ENCODE data around the gene GMDS. TPM values are rescaled to one million over a fixed set of nuclear protein-coding genes. Genes with fewer than 3 reads are reported as not detected.
A peak's percentile ranks its signal among the peaks of the same experiment; 100 is the strongest.

GMDS gene
- polyA plus RNA-seq, 1 donor (not counting 4 experiments of a cell fraction or from before 2014, with no cell fraction given): 22.1 TPM

- no peak overlapping the region for H3K4me2 ChIP-seq (ENCODE audit: control insufficient read depth, extremely low read depth, insufficient read depth, low read depth, low read length)
- H3K9me1 ChIP-seq (ENCODE audit: control insufficient read depth, extremely low read depth, insufficient read depth, low read length): no peaks in the 10 kb centered on the region
- no peak for FAIRE-seq
- no peaks in the 10 kb centered on the region for H3K9me3 ChIP-seq (ENCODE audit: control insufficient read depth, low read depth, low read length)
- H2AFZ ChIP-seq (ENCODE audit: control insufficient read depth, low read length): no peak overlapping the region
- no peak overlapping the region for H3K9ac ChIP-seq (ENCODE audit: control insufficient read depth, extremely low read depth, insufficient read depth, low read length)
- no peaks in the 10 kb centered on the region for H3K36me3 ChIP-seq (ENCODE audit: control insufficient read depth in 2 of 2, extremely low read depth in 1 of 2, insufficient read depth in 2 of 2, low read length in 2 of 2)
- TF ChIP-seq, protein P1, sequence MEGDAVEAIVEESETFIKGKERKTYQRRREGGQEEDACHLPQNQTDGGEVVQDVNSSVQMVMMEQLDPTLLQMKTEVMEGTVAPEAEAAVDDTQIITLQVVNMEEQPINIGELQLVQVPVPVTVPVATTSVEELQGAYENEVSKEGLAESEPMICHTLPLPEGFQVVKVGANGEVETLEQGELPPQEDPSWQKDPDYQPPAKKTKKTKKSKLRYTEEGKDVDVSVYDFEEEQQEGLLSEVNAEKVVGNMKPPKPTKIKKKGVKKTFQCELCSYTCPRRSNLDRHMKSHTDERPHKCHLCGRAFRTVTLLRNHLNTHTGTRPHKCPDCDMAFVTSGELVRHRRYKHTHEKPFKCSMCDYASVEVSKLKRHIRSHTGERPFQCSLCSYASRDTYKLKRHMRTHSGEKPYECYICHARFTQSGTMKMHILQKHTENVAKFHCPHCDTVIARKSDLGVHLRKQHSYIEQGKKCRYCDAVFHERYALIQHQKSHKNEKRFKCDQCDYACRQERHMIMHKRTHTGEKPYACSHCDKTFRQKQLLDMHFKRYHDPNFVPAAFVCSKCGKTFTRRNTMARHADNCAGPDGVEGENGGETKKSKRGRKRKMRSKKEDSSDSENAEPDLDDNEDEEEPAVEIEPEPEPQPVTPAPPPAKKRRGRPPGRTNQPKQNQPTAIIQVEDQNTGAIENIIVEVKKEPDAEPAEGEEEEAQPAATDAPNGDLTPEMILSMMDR (optimal IDR thresholded peaks at IDR 0.05 in 1 of 3, IDR thresholded peaks at IDR 0.05 in 1 of 3, conservative IDR thresholded peaks at IDR 0.05 in 1 of 3; ENCODE audit: extremely low read depth in 1 of 3, insufficient read depth in 2 of 3, low read length in 3 of 3): no peak
- TF ChIP-seq EZH2 (IDR thresholded peaks at IDR 0.05; ENCODE audit: low read length): no peak
- H3K4me1 ChIP-seq (ENCODE audit: control insufficient read depth, extremely low read depth, insufficient read depth, low read length): peaks cover 8% of the 10 kb centered on the region
- no peak overlapping the region for H3K27ac ChIP-seq (ENCODE audit: control insufficient read depth, insufficient read depth, low read length)
- H3K27me3 ChIP-seq (ENCODE audit: control insufficient read depth, extremely low read depth, insufficient read depth, low read length): no peaks in the 10 kb centered on the region
- no peak overlapping the region for H3K4me3 ChIP-seq (ENCODE audit: control insufficient read depth in 2 of 3, extremely low read depth in 1 of 3, insufficient read depth in 2 of 3, low read depth in 1 of 3, low read length in 3 of 3)
- dilution Hi-C loops (cut with MboI; ENCODE audit: extremely low pct_ligation_motif_present, low sequenced_read_pairs): no loop called here
- H4K20me1 ChIP-seq (ENCODE audit: control insufficient read depth, extremely low read depth, insufficient read depth, low read length): no peaks in the 10 kb centered on the region
- DNase-seq (ENCODE audit: low read depth, low spot score): no peak
- no peaks in the 10 kb centered on the region for H3K79me2 ChIP-seq (ENCODE audit: control insufficient read depth, insufficient read depth, low read length)
These were observed 112.5 kb downstream of the GMDS start for GRCh38 chr6:2132916-2133315.

DNA sequence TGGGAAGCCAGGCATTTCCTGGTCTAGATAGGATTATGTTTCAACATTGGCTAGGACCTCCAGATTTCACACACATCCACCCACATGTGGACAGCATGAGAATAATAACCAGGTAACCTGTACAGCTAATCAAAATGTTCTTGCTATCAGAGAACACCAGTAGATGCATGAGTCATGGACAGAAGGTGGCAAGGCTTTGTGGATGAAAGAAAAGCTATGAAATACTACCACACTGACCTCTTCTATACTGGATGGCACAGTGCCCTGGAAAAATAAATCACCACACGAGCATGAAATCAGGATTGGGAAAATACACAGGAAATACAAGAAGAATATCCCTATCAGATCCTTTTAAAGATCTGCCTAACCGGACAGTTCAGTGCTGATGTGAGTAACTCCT, 113.0 kb downstream of the GMDS start:
- no peaks in the 10 kb centered on the region for H3K9me1 ChIP-seq (ENCODE audit: control insufficient read depth, extremely low read depth, insufficient read depth, low read length)
- FAIRE-seq: peak; percentile 36
- no peaks in the 10 kb centered on the region for H4K20me1 ChIP-seq (ENCODE audit: control insufficient read depth, extremely low read depth, insufficient read depth, low read length)
- no peak overlapping the region for H3K27ac ChIP-seq (ENCODE audit: control insufficient read depth, insufficient read depth, low read length)
- no peaks in the 10 kb centered on the region for H3K27me3 ChIP-seq (ENCODE audit: control insufficient read depth, extremely low read depth, insufficient read depth, low read length)
- H3K4me3 ChIP-seq (ENCODE audit: control insufficient read depth in 2 of 3, extremely low read depth in 1 of 3, insufficient read depth in 2 of 3, low read depth in 1 of 3, low read length in 3 of 3): no peak overlapping the region
- dilution Hi-C loops (cut with MboI; ENCODE audit: extremely low pct_ligation_motif_present, low sequenced_read_pairs): no loop called here
- H3K9ac ChIP-seq (ENCODE audit: control insufficient read depth, extremely low read depth, insufficient read depth, low read length): no peak overlapping the region
- no peaks in the 10 kb centered on the region for H3K36me3 ChIP-seq (ENCODE audit: control insufficient read depth in 2 of 2, extremely low read depth in 1 of 2, insufficient read depth in 2 of 2, low read length in 2 of 2)
- H2AFZ ChIP-seq (ENCODE audit: control insufficient read depth, low read length): no peak overlapping the region
- no peak for DNase-seq (ENCODE audit: low read depth, low spot score)
- H3K4me2 ChIP-seq (ENCODE audit: control insufficient read depth, extremely low read depth, insufficient read depth, low read depth, low read length): no peak overlapping the region
- peaks cover 8% of the 10 kb centered on the region for H3K4me1 ChIP-seq (ENCODE audit: control insufficient read depth, extremely low read depth, insufficient read depth, low read length)
- no peaks in the 10 kb centered on the region for H3K9me3 ChIP-seq (ENCODE audit: control insufficient read depth, low read depth, low read length)
- H3K79me2 ChIP-seq (ENCODE audit: control insufficient read depth, insufficient read depth, low read length): no peaks in the 10 kb centered on the region
- TF ChIP-seq EZH2 (IDR thresholded peaks at IDR 0.05; ENCODE audit: low read length): no peak
- TF ChIP-seq, protein P1 (optimal IDR thresholded peaks at IDR 0.05 in 1 of 3, IDR thresholded peaks at IDR 0.05 in 1 of 3, conservative IDR thresholded peaks at IDR 0.05 in 1 of 3; ENCODE audit: extremely low read depth in 1 of 3, insufficient read depth in 2 of 3, low read length in 3 of 3): no peak

Data from keratinocyte (primary cell).